NCI-H2081 treated with DMSO at 0.1 percent for 48 hours (cell line): ENCODE results near the gene RNF114.
"Not testable (repeated sequence)": the region's sequence is repeated elsewhere in the genome, so short reads cannot be mapped to it uniquely, and the experiment has no call there.

Experiments
- DNase-seq: peaks from one replicate; lab custom pipeline; 2025; lab: John Stamatoyannopoulos, UW

Gene RNF114

DNA sequence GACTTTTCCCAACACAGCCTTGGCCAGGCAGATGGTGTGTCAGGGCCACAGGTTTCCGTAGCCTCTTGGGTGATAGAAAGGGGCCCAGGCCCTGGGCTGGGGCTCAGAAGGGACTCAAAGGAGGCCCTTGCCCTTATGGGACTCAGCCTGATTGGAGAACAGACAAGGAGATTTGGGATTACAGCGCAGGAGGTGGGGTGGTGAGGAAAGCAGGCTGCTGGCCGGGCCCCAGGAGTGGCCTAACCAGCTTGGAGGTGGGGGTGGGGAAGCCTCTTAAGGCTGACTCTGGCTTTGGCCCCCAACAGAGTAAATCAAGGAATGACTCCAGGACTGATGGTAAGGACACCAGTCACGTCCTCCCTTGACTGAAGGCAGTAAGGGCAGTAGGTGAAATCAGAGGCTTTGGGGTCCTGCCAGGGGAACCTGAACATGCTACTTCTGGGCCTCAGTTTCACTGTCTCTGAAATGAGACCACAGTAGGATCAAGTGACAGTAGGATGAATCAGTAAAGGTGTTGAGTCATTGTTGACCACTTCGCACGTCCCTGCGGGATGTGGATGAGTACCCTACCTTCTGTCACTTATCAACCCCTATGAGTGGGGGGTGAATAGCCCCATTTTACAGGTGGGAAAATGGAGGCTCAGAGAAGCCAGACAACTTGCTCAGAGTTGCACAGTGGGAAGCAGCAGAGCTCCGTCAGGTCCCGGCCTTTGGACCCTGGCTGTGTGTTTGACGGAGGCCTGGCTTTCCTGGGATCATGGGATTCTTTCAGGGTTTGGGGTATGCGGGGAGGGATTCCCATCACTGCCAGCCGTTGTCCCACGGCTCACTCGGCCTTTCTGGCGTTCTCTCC lies 51.0 kb downstream of the RNF114 start:
- DNase-seq, result no peak

GRCh38 chr20:49987868-49988690 lies 51.9 kb downstream of the RNF114 start:
- DNase-seq, result no peak

GRCh38 chr20:49989234-49990065 lies 53.3 kb downstream of the RNF114 start:
- DNase-seq, result no peak

- no peak for DNase-seq
Measured at GRCh38 chr20:49990271-49990720, 54.1 kb downstream of the RNF114 start.

- DNase-seq, result no peak
Measured at GRCh38 chr20:49993301-49993751, 57.1 kb downstream of the RNF114 start.

- no peak for DNase-seq
Measured at GRCh38 chr20:49995586-49995985, 59.4 kb downstream of the RNF114 start.

GRCh38 chr20:49998478-49999188 lies 62.4 kb downstream of the RNF114 start:
- not testable (repeated sequence) for DNase-seq

GRCh38 chr20:49999329-49999728 lies 63.1 kb downstream of the RNF114 start:
- no peak for DNase-seq

DNA sequence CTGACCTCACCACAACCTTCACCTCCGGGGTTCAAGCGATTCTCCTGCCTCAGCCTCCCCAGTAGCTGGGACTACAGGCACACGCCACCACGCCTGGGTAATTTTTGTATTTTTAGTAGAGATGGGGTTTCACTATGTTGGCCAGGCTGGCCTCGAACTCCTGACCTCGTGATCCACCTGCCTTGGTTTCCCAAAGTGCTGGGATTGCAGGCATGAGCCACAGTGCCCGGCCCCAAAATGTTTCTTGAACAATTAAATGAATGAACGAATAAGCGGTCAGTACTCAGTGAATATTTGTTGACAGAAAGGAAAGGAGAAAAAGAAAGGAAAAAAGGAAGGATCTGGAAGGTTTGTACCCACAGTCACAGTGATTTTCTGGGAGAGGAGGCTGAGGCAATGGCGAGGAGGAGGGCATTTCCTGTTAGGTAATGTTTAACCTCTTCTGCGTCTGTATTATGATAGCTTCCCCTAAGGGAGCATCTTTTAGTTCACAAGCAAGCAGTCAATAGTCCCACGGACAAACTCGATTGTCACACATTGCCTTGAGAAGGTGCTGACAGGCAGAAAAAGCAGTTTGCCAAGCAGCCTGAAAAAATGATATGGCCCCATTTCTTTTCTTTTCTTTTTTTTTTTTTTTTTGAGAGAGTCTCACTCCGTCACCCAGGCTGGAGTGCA lies 64.5 kb downstream of the RNF114 start:
- DNase-seq, result not testable (repeated sequence)

- DNase-seq, result no peak
Measured at GRCh38 chr20:50001784-50002311, 65.7 kb downstream of the RNF114 start.

DNA sequence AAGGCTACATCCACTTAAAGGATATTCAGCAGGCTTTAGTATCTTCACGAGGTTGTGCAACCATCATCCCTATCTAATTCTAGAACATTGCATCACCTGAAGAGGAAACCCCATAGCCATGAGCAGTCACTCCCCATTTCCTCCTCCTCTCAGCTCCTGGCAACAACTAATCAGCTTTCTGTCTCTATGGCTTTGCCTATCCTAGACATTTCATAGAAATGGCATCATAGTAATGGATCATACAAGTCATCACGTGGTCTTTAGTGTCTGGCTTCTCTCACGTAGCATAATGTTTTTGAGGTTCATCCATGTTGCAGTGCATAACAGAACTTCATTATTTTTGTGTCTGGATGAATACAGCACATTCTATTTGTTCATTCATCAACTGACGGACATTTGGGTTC lies 67.1 kb downstream of the RNF114 start:
- DNase-seq, result no peak
